ENCODE results near the gene SLC16A13.

SLC16A13 gene

DNA sequence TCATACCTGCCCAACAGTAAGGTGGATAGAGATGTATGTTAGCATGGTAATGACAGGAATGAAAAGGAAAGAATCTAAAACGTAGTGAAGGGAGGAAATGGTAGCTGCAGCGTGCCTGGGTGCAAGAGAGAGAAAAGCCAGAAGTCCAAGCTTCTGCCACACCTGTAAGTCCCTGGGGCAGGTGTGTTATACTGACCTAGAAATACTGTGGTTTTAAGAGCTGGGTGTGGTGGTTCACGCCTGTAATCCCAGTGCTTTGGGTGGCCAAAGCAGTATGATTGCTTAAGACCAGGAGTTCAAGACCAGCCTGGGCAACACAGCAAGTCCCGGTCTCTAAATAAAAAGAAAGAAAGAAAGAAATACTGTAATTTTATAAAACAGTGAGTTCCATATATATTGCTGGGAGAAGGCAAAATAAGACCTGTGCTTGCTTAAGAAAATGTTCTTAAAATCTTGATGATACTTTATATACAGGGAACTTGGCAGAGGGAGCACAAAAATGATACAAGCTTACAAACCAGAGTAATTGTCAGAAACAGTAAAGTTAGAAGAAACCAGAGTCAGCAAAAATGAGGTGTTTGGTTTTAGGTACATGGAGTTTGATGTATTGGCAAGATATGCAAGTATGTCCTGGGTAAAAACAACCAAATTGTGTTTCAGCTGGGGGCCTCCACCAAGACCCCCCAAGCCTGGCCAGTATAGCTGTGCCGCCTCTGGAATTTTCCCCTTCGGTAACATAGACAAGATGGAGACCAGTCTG lies 33.3 kb upstream of the SLC16A13 start:
- TF ChIP-seq GATA1 (IDR thresholded peaks at IDR 0.05; ENCODE audit: low read depth, low read length) (no peak), POLR2A (IDR thresholded peaks at IDR 0.05; ENCODE audit: low read length) (no peak)
- no peak for DNase-seq

DNA sequence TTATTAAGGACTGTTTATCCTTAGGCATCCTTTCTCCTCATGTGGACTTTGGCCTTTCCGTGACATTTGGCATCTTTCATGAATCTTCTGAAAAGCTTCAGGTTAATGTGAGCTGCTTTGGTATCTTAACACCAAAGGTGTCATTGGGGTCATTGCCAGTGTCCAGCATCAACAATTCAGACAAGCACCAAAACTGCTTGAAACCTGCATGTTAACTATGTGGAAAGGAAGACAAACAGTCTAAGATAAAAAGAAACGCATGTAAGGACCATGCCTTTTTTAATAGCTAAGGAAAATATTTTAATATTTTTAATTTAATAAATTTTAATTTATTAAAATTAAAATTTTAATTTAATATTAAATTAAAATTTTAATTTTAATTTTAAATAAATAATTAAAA lies 32.1 kb upstream of the SLC16A13 start:
- TF ChIP-seq GATA1 (IDR thresholded peaks at IDR 0.05; ENCODE audit: low read depth, low read length) (no peak), POLR2A (IDR thresholded peaks at IDR 0.05; ENCODE audit: low read length) (no peak)

DNA sequence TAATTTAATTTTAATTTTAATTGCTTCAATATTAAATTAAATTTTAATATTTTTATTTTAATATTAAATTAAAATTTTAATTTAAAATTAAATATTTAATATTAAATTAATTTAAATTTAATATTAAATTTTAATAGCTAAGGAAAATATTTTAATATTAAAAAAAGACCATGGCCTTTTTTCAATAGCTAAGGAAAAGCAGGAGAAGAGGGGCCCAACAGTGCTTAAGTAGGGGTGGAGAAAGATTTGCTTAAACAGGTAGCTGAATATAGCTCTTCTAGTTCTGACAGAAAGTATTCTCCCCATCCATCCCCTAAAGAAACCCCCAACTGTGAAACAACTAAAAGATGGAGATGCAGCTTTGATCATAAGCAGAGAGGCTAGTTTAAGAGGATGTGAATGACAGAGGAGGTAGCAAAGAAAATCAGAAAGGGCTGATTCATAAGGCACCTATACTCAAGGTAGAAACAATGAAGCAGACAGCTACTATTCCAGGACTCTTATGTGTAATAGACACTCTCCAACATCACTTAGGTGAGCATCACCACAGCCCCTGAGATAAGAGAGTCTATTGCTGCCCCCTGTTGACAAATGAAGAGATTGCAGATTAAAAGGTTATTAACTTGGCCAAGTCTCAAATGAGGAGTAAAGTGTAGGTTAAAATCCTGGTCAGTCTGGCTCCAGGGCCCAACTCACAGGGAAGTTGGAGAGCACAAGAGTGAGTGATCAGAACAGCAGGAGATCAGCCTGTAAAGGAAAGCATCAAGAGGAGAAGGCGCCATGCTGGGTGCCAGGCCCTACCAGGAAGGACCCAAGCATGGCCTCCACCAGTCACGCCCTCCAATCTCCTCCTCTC lies 31.2 kb upstream of the SLC16A13 start:
- DNase-seq = peak; percentile 77 to 87
- no peak for TF ChIP-seq POLR2A (IDR thresholded peaks at IDR 0.05; ENCODE audit: low read length)
- TF ChIP-seq GATA1 (IDR thresholded peaks at IDR 0.05; ENCODE audit: low read depth, low read length) = no peak

More for the DNA sequence above, 32.1 kb upstream of the SLC16A13 start:
- DNase-seq = no peak

DNA sequence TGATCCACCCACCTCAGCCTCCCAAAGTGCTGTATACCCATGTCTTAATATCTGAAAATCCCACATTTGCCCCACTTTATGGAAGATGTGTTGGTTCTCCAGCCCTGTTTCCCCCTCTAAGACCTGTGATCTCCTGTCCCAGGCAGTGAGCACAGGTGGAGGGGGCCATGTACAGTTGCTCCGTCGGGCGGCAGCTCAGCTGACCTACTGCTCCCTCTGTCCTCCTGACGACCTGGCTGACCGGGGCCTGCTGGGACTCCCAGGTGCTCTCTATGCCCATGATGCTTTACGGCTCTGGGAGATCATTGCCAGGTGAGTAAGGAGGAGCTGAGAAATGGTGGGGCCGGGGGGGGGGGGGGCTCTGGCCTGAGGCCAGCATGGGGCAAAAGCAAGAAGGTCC lies 30.1 kb upstream of the SLC16A13 start:
- TF ChIP-seq GATA1 (IDR thresholded peaks at IDR 0.05; ENCODE audit: low read depth, low read length) (no peak), POLR2A (IDR thresholded peaks at IDR 0.05; ENCODE audit: low read length) (no peak)

DNA sequence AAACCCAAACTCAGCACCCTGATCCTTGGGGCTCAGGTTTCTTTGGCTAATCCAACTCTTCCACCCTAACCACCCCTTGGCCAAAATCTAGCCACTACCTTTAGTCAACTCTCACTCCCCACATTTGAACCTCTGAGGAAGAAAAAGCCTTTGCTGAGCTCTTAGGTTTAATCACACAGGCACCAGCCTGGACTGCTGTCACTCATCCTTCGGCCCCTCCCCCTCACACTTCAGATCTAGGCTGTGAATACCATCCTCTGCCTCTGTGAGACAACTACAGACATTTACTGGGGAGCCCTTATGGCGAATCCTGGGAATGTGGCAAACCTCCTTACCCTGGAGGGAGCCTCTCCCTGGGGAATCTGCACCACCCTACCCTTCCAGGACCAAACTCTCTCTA lies 28.7 kb upstream of the SLC16A13 start:
- no peak for DNase-seq
- TF ChIP-seq POLR2A (IDR thresholded peaks at IDR 0.05; ENCODE audit: low read length) (no peak), GATA1 (IDR thresholded peaks at IDR 0.05; ENCODE audit: low read depth, low read length) (no peak)

More for the DNA sequence above, 30.1 kb upstream of the SLC16A13 start:
- no peak for DNase-seq

DNA sequence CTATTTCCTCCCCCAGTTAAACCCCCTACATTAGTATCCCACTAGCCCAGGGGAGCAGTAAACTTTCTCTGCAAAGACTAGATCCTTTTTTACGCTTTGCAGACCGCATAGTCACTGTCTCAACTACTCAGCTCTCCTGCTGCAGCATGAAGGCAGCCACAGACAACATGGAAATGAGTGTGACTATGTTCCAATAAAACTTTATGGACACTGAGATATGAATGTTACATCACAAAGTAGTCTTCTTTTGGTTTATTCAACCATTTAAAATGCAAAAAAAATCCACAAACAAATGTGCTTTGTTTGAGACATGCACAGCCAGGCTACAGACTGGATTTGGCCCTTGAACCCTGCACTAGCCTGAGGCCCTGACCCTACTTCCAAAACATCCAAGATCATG lies 25.3 kb upstream of the SLC16A13 start:
- no peak for TF ChIP-seq POLR2A (IDR thresholded peaks at IDR 0.05; ENCODE audit: low read length)
- TF ChIP-seq GATA1 (IDR thresholded peaks at IDR 0.05; ENCODE audit: low read depth, low read length) = no peak
- no peak for DNase-seq

DNA sequence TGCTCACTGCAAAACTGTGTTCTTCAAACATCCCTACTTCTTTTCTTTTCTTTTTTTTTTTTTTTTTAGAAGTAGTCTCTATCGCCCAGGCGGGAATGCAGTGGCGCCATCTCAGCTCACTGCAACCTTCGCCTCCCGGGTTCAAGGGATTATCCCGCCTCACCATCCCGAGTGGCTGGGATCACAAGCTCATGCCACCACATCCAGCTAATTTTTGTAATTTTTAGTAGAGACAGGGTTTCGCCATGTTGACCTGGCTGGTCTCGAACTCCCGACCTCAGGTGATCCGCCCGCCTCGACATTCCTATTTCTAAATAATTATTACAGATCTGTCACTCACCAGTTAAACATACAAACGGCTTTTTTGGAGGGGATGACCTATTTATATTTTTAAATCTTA lies 24.4 kb upstream of the SLC16A13 start:
- DNase-seq = no peak
- no peak for TF ChIP-seq POLR2A (IDR thresholded peaks at IDR 0.05; ENCODE audit: low read length)
- no peak for TF ChIP-seq GATA1 (IDR thresholded peaks at IDR 0.05; ENCODE audit: low read depth, low read length)

DNA sequence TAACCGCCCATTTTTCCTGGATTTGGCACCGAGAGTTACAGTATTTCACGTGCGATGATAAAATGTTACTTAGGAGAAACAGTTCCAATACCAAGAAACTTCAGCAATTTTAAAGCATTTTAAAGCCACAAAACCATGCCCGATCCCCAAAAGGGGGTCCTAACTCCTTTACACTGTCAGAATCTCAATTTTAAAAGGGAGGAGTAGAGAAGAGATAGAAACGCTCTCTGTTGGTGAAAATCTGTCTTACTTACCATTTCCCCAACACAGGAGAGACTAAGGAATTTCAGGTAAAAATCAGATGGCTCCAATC lies 23.9 kb upstream of the SLC16A13 start:
- TF ChIP-seq GATA1 (IDR thresholded peaks at IDR 0.05; ENCODE audit: low read depth, low read length) = no peak
- no peak for TF ChIP-seq POLR2A (IDR thresholded peaks at IDR 0.05; ENCODE audit: low read length)

DNA sequence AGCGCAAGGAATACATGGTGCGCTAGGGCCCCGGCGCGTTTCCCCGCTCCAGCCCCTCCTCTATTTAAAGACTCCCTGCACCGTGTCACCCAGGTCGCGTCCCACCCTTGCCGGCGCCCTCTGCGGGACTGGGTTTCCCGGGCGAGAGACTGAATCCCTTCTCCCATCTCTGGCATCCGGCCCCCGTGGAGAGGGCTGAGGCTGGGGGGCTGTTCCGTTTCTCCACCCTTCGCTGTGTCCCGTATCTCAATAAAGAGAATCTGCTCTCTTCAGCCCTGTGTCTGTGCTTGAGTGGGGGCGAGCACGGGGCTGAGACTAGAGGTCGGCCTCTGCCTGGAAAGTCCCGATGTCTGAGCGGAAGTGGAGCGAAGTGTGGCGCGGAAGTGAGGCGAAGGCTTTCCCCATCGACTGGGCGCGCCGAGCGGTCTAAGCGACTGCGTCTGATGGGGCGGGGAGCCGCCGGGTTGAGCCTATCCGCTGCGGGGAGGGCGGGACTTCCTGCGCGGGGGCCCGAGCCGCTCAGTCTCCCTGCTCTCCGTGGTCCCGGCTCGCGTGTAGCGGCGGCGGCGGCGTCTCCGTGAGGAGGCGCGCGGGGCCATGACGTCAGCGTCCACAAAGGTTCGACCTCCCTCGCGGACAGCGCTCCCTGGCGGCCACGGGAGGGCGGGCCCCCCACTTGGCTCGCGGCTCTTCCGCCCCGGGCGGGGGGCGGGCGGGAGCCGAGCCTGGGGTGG lies 21.4 kb upstream of the SLC16A13 start:
- no peak for TF ChIP-seq GATA1 (IDR thresholded peaks at IDR 0.05; ENCODE audit: low read depth, low read length)
- TF ChIP-seq POLR2A (IDR thresholded peaks at IDR 0.05; ENCODE audit: low read length) = peak; percentile 87
- DNase-seq = peak; percentile 98 to 99

More for the DNA sequence above, 23.9 kb upstream of the SLC16A13 start:
- no peak for DNase-seq

DNA sequence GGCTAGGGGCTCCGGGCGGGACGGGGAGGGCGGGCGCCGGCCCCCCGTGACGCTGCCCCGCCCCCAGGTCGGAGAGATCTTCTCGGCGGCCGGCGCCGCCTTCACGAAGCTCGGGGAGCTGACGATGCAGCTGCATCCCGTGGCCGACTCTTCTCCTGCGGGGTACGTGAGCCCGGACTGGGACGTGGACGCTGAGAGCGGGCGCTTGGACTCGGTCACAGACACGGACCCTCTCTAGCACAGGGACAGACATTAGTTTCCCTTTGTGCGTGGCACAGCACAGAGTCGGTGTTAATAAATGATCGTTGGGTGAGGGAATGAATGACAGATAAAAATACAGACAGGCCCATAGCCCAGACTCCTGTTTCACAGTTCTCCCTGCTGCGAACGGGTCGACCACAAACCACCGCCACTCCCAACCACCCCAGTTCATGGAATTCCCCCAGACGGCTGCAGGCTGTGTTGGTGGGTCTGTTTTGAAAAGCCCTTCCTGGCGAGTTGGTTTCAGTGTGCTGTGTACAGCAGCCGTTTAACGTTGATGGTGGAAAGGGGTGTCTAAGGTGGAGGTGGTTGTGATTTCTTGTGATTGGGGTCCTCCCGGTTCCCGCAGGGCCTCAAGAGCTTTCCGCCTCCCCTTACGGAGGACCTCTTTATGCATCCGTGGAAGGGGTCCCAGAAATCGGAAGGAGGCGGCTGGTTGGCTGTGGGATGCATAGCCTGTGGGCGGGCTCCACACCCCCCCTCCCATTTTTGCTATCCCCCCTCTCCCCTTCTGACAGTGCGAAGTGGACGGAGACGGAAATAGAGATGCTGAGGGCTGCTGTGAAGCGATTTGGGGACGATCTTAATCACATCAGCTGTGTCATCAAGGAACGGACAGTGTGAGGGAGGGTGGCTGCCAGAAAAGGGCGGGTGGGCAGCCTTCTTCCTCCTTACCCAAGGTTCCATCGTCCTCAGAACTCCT lies 20.5 kb upstream of the SLC16A13 start:
- TF ChIP-seq GATA1 (IDR thresholded peaks at IDR 0.05; ENCODE audit: low read depth, low read length) (no peak), POLR2A (IDR thresholded peaks at IDR 0.05; ENCODE audit: low read length) (peak; percentile 49)
- DNase-seq = peak; percentile 56 to 58

DNA sequence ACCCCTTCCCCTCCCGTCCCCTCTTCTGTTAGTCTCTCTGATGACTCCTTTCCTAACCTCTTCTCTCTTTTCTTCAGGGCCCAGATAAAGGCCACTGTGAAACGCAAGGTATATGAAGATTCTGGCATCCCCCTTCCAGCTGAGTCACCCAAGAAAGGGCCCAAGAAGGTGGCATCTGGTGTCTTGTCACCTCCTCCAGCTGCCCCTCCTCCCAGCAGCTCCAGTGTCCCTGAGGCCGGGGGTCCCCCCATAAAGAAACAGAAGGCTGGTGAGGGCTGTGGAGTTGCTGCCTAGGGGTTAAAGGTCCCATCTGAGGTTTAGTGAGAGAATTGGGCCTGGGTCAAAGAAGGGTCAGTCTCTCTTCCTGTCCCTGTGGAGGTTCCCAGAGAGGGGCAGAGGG lies 19.4 kb upstream of the SLC16A13 start:
- DNase-seq = no peak
- no peak for TF ChIP-seq GATA1 (IDR thresholded peaks at IDR 0.05; ENCODE audit: low read depth, low read length)
- no peak for TF ChIP-seq POLR2A (IDR thresholded peaks at IDR 0.05; ENCODE audit: low read length)

DNA sequence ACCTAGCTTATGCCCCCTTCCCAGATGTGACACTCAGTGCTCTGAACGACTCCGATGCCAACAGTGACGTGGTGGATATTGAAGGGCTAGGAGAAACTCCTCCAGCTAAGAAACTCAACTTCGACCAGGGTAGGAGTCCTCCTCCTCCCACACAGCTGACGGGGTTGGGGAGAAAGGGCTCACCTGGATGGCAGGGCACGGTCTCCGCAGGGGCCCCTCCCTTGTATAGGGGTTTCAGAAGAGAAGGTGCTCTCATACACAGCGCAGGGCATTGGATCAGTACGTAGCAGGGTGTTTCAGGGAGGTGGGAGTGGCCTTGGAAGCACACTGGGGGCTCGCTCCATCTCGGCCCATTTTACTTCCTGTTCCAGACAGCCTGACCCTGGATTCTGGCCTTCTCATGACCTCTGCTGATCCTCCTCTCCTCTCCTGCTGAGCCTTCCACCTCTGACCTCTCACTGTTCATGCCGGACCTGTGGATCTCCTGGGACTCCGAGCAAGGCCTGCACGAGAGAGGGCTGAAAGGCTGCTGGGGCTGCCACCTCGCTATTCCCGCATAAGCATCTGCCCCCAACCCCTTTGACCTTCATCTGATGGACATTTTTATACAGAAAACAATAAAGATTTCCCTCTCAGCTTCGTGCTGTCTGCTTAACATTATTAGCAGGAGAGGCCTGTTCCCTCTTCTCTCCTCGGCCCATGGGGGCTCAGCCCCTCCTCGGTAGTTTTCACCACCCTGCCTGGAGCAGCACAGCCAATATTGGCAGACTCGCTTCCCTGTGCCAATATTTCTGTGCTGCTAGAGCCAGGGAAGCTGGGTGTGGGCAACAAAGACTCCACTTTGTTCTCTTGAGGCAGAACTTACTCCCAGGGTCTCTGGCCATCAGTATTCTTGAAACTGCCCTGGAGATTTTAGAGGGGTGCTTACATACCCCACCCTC lies 18.7 kb upstream of the SLC16A13 start:
- no peak for TF ChIP-seq POLR2A (IDR thresholded peaks at IDR 0.05; ENCODE audit: low read length)
- TF ChIP-seq GATA1 (IDR thresholded peaks at IDR 0.05; ENCODE audit: low read depth, low read length) = no peak
- no peak for DNase-seq
